Measurements from ENCODE around the gene LRRN2. TPM values are rescaled to one million over a fixed set of nuclear protein-coding genes. Genes with fewer than 3 reads are reported as not detected.

LRRN2 gene
- polyA plus RNA-seq, 1 of the 3 experiments (the other 2 are of a cell fraction): not detected

DNA sequence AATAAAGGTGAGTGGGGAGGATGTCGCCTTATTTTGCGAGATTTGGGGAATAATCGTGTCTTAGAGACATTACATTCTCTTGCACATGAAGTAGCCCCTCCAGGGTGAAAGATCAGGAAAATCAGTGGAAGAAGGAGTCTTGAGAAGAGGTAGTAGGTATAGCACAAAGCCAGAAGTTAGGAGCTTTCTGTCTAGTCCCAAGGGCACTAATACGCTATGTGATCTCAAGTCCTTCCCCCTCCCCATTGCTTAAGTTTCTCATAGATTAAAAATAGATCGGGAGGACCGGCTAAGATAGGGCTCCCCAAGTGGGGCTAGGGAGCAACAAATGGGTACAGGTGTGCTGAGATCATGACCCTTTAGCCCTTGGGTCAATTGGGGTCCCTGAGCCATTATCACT, 13.5 kb downstream of the LRRN2 start (continued):
- TF ChIP-seq, protein P1, sequence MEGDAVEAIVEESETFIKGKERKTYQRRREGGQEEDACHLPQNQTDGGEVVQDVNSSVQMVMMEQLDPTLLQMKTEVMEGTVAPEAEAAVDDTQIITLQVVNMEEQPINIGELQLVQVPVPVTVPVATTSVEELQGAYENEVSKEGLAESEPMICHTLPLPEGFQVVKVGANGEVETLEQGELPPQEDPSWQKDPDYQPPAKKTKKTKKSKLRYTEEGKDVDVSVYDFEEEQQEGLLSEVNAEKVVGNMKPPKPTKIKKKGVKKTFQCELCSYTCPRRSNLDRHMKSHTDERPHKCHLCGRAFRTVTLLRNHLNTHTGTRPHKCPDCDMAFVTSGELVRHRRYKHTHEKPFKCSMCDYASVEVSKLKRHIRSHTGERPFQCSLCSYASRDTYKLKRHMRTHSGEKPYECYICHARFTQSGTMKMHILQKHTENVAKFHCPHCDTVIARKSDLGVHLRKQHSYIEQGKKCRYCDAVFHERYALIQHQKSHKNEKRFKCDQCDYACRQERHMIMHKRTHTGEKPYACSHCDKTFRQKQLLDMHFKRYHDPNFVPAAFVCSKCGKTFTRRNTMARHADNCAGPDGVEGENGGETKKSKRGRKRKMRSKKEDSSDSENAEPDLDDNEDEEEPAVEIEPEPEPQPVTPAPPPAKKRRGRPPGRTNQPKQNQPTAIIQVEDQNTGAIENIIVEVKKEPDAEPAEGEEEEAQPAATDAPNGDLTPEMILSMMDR (IDR thresholded peaks at IDR 0.05): no peak
- TF ChIP-seq MEF2A (IDR thresholded peaks at IDR 0.05; ENCODE audit: borderline replicate concordance, low read depth) (no peak), CHD2 (IDR thresholded peaks at IDR 0.05; ENCODE audit: low read length, partially characterized antibody) (no peak)

DNA sequence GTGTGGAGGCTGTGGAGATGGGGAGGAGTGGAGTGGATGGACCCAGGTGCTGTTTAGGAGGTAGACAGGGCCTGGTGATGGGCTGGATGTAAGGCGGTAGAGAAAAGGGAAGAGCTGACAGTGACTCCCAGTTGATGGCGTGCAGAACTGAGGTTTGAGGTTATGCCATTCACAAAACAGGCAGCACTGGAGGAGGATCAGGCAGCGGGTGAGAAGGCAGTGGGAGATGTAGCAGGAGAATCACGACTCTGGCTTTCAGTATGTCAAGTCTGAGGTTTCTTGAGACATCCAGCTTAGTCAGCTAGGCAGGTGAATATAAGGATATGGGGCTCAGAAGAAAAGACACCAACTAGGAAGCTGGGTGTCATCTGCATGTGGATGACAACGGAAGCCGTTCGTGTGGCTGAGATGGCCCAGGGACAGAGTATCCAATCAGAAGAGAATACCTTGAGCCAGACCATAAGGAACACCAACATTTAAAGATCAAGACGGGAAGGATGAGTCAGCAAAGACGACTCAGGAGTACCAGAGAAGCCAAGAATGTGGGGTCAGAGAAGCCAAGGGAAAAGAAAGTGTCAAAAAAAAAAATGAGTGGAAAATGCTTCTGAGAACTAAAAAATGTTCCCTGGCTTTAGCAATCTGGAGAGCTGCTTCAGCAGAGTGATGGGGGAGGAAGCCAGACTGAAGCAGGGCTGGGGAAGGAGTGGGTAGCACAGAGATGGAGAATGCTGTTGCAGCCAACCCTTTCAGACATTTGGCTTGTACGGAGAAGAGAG, 15.2 kb downstream of the LRRN2 start:
- CTCF ChIA-PET: interaction anchor here (1.1 to 1.4 kb wide), 3 partner anchors 9 to 121 kb away, joined by 4 to 5 read pairs (median 4); no protein-coding TSS in a partner anchor
- no peak for TF ChIP-seq POLR2AphosphoS5 (IDR thresholded peaks at IDR 0.05; ENCODE audit: low read depth, low read length)
- TF ChIP-seq, protein P2, sequence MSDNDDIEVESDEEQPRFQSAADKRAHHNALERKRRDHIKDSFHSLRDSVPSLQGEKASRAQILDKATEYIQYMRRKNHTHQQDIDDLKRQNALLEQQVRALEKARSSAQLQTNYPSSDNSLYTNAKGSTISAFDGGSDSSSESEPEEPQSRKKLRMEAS (IDR thresholded peaks at IDR 0.05; ENCODE audit: low read depth): no peak
- TF ChIP-seq, protein P3, sequence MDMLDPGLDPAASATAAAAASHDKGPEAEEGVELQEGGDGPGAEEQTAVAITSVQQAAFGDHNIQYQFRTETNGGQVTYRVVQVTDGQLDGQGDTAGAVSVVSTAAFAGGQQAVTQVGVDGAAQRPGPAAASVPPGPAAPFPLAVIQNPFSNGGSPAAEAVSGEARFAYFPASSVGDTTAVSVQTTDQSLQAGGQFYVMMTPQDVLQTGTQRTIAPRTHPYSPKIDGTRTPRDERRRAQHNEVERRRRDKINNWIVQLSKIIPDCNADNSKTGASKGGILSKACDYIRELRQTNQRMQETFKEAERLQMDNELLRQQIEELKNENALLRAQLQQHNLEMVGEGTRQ (IDR thresholded peaks at IDR 0.05; ENCODE audit: borderline replicate concordance, low read depth, low read length): no peak
- no peak for TF ChIP-seq FOSL2 (IDR thresholded peaks at IDR 0.05; ENCODE audit: borderline replicate concordance, low read depth)
- no peak for TF ChIP-seq GABPA (IDR thresholded peaks at IDR 0.05; ENCODE audit: low read depth)
- TF ChIP-seq RXRA (IDR thresholded peaks at IDR 0.05; ENCODE audit: borderline replicate concordance, low read depth): no peak
- no peak for TF ChIP-seq TAF1 (IDR thresholded peaks at IDR 0.05; ENCODE audit: borderline replicate concordance, low read depth, low read length)
- TF ChIP-seq, protein P4, sequence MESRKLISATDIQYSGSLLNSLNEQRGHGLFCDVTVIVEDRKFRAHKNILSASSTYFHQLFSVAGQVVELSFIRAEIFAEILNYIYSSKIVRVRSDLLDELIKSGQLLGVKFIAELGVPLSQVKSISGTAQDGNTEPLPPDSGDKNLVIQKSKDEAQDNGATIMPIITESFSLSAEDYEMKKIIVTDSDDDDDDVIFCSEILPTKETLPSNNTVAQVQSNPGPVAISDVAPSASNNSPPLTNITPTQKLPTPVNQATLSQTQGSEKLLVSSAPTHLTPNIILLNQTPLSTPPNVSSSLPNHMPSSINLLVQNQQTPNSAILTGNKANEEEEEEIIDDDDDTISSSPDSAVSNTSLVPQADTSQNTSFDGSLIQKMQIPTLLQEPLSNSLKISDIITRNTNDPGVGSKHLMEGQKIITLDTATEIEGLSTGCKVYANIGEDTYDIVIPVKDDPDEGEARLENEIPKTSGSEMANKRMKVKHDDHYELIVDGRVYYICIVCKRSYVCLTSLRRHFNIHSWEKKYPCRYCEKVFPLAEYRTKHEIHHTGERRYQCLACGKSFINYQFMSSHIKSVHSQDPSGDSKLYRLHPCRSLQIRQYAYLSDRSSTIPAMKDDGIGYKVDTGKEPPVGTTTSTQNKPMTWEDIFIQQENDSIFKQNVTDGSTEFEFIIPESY (IDR thresholded peaks at IDR 0.05; ENCODE audit: borderline replicate concordance, low read depth): no peak
- TF ChIP-seq, protein P5, sequence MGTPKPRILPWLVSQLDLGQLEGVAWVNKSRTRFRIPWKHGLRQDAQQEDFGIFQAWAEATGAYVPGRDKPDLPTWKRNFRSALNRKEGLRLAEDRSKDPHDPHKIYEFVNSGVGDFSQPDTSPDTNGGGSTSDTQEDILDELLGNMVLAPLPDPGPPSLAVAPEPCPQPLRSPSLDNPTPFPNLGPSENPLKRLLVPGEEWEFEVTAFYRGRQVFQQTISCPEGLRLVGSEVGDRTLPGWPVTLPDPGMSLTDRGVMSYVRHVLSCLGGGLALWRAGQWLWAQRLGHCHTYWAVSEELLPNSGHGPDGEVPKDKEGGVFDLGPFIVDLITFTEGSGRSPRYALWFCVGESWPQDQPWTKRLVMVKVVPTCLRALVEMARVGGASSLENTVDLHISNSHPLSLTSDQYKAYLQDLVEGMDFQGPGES (IDR thresholded peaks at IDR 0.05; ENCODE audit: low read depth, low read length): no peak
- TF ChIP-seq, protein P1 (IDR thresholded peaks at IDR 0.05): no peak
- no peak for TF ChIP-seq FOXM1 (IDR thresholded peaks at IDR 0.05; ENCODE audit: low read depth)
- TF ChIP-seq TEAD4 (IDR thresholded peaks at IDR 0.05; ENCODE audit: borderline replicate concordance, insufficient read depth): no peak
- TF ChIP-seq GATA2 (CRISPR knock-in tag; IDR thresholded peaks at IDR 0.05): no peak
- TF ChIP-seq NRF1 (IDR thresholded peaks at IDR 0.05; ENCODE audit: low read depth, low read length): no peak

More for the DNA sequence above, 15.2 kb downstream of the LRRN2 start:
- Histone ChIP-seq H3K79me2 (ENCODE audit: insufficient read depth) (no peaks in the 10 kb centered on the region), H3K4me3 (ENCODE audit: low read depth in 2 of 2, low read length in 1 of 2) (no peak overlapping the region), H3K4me2 (no peak overlapping the region), H3K9me3 (no peaks in the 10 kb centered on the region), H3K4me1 (ENCODE audit: control insufficient read depth in 1 of 2, insufficient read depth in 2 of 2, low read depth in 1 of 2, low read length in 1 of 2) (peaks cover 0 to 7% of the 10 kb centered on the region in 2 experiments; a peak in 1 of 4 replicates), H2AFZ (ENCODE audit: low read depth) (no peak overlapping the region), H3K27me3 (ENCODE audit: insufficient read depth) (0 out of 2 replicates have a peak, but pooled peaks cover 6% of the 10 kb centered on the region), H3F3A (replicated peaks; ENCODE audit: insufficient read depth) (no peaks in the 10 kb centered on the region), H3K9me2 (no peaks in the 10 kb centered on the region), H3K9ac (no peak overlapping the region), H4K20me1 (ENCODE audit: insufficient read depth) (no peaks in the 10 kb centered on the region), H3K36me3 (replicated peaks in 1 of 2; ENCODE audit: control insufficient read depth in 1 of 2, insufficient read depth in 2 of 2, low read length in 1 of 2) (no peaks in the 10 kb centered on the region), H3K27ac (ENCODE audit: low read depth in 2 of 2, low read length in 1 of 2) (no peak overlapping the region)
- 60% methylated on average over 10 of the region's 10 CpGs for WGBS (ENCODE audit: low lambda C conversion rate)
- POLR2A ChIA-PET: no interaction called here
- DNase-seq: no peak
